ENCODE results near the gene SEMA6A. TPM values are rescaled to one million over a fixed set of nuclear protein-coding genes. Genes with fewer than 3 reads are reported as not detected.

SEMA6A gene
- total RNA-seq, 2 donors from 2014 or later, result 79.6 to 328 TPM

GRCh38 chr5:116567106-116567505 is 7.5 kb downstream of the SEMA6A start:
- no peaks in the 10 kb centered on the region for H3K9me3 ChIP-seq (ENCODE audit: control insufficient read depth, low read length)
- H3K27me3 ChIP-seq (ENCODE audit: control insufficient read depth, insufficient read depth, low read length, poor library complexity, severe bottlenecking), result no peaks in the 10 kb centered on the region
- H3K27me3 Mint-ChIP-seq (ENCODE audit: insufficient read depth), result no peaks in the 10 kb centered on the region
- H3K36me3 ChIP-seq (ENCODE audit: control insufficient read depth, insufficient read depth, low read length), result no peaks in the 10 kb centered on the region
- no peak overlapping the region for H3K4me3 ChIP-seq (ENCODE audit: low read length)
- 97% methylated on average over 2 of the region's 2 CpGs; no CpG with 5 or more reads in 1 of the 2 experiments for WGBS, 2 experiments (ENCODE audit: insufficient coverage in 1 of 2, insufficient read length in 1 of 2)
- no peak overlapping the region for H3K27ac ChIP-seq (ENCODE audit: low read depth, low read length)
- H3K9me3 Mint-ChIP-seq, result no peaks in the 10 kb centered on the region
- H3K4me1 ChIP-seq (ENCODE audit: control insufficient read depth, insufficient read depth, low read length), result peaks cover 16% of the 10 kb centered on the region
- H3K27ac Mint-ChIP-seq, result no peak overlapping the region
- no peak for TF ChIP-seq CTCF (conservative IDR thresholded peaks at IDR 0.05)
- H3K36me3 Mint-ChIP-seq (ENCODE audit: low read depth), result peaks cover 16% of the 10 kb centered on the region
- no peak for DNase-seq
- H3K4me3 Mint-ChIP-seq, result peak overlapping the region; percentile 100
- H3K4me1 Mint-ChIP-seq, result peaks cover 78% of the 10 kb centered on the region
- H3K9ac ChIP-seq (ENCODE audit: extremely low read depth, low read length, poor library complexity, severe bottlenecking), result no peak overlapping the region

- no peak overlapping the region for H3K9ac ChIP-seq (ENCODE audit: extremely low read depth, low read length, poor library complexity, severe bottlenecking)
- no peaks in the 10 kb centered on the region for H3K27me3 Mint-ChIP-seq (ENCODE audit: insufficient read depth)
- TF ChIP-seq CTCF (conservative IDR thresholded peaks at IDR 0.05), result no peak
- no peaks in the 10 kb centered on the region for H3K27me3 ChIP-seq (ENCODE audit: control insufficient read depth, insufficient read depth, low read length, poor library complexity, severe bottlenecking)
- no peak overlapping the region for H3K27ac ChIP-seq (ENCODE audit: low read depth, low read length)
- no peak overlapping the region for H3K27ac Mint-ChIP-seq
- H3K36me3 ChIP-seq (ENCODE audit: control insufficient read depth, insufficient read depth, low read length), result no peaks in the 10 kb centered on the region
- H3K9me3 ChIP-seq (ENCODE audit: control insufficient read depth, low read length), result no peaks in the 10 kb centered on the region
- no peaks in the 10 kb centered on the region for H3K9me3 Mint-ChIP-seq
- peaks cover 84% of the 10 kb centered on the region for H3K4me1 Mint-ChIP-seq
- H3K4me3 Mint-ChIP-seq, result peak overlapping the region; percentile 45
- H3K4me3 ChIP-seq (ENCODE audit: low read length), result peak overlapping the region; percentile 46
- peaks cover 11% of the 10 kb centered on the region for H3K36me3 Mint-ChIP-seq (ENCODE audit: low read depth)
- WGBS, 2 experiments (ENCODE audit: insufficient coverage in 1 of 2, insufficient read length in 1 of 2), result 67 to 68% methylated on average over 1 of the region's 1 CpG
- DNase-seq, result no peak
- peaks cover 20% of the 10 kb centered on the region for H3K4me1 ChIP-seq (ENCODE audit: control insufficient read depth, insufficient read depth, low read length)
Measured at GRCh38 chr5:116566251-116566650, 8.4 kb downstream of the SEMA6A start.

DNA sequence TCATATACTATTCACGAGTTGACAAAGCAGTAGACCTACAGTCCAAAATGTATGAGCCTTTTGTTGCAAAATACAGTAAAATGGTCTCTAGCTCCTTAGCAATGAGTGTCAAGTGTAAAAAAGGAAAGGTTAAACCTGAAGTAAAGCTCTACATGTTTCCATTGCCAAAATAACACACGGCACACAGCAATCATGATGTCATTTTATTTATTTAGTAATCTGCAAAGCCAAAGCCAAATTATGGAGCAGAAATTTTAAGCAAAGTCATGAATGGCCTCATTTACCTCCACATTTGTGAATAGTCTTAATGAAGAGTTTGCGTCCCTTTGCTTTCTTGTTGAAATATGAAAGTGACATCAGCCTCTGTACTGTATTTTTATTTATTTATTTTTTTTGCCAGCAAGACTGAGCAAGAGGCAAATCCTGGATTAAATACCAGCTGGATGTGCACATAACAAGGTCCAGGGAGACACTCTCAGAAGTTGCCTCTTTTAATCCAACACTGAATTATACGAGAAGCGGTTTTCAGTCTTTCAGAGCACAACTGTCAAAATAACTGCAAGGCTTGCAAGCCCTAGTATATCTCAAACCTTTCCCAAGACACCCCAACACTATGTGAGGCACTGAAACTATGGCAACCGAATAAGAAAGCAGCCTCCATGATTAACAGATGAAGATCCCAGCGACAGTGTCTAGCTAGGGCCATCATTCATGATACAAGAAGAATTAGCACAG is 9.7 kb downstream of the SEMA6A start:
- Mint-ChIP-seq H3K4me3 (peak overlapping the region; percentile 32), H3K4me1 (peaks cover 83% of the 10 kb centered on the region), H3K9me3 (no peaks in the 10 kb centered on the region), H3K27me3 (ENCODE audit: insufficient read depth) (no peaks in the 10 kb centered on the region), H3K36me3 (ENCODE audit: low read depth) (peaks cover 9% of the 10 kb centered on the region), H3K27ac (peak overlapping the region; percentile 83)
- Histone ChIP-seq H3K27me3 (ENCODE audit: control insufficient read depth, insufficient read depth, low read length, poor library complexity, severe bottlenecking) (no peaks in the 10 kb centered on the region), H3K9me3 (ENCODE audit: control insufficient read depth, low read length) (no peaks in the 10 kb centered on the region), H3K4me3 (ENCODE audit: low read length) (no peak overlapping the region), H3K27ac (ENCODE audit: low read depth, low read length) (peak overlapping the region; percentile 30), H3K4me1 (ENCODE audit: control insufficient read depth, insufficient read depth, low read length) (peaks cover 27% of the 10 kb centered on the region), H3K36me3 (ENCODE audit: control insufficient read depth, insufficient read depth, low read length) (no peaks in the 10 kb centered on the region), H3K9ac (ENCODE audit: extremely low read depth, low read length, poor library complexity, severe bottlenecking) (no peak overlapping the region)
- TF ChIP-seq CTCF (conservative IDR thresholded peaks at IDR 0.05), result no peak
- DNase-seq, result peak; percentile 50
- WGBS, 2 experiments (ENCODE audit: insufficient coverage in 1 of 2, insufficient read length in 1 of 2), result 77 to 87% methylated on average over 5 to 7 of the region's 7 CpGs
